ENCODE measurements around the gene AOC3. TPM values are rescaled to one million over a fixed set of nuclear protein-coding genes. Genes with fewer than 3 reads are reported as not detected.
"Not testable (repeated sequence)": the region's sequence is repeated elsewhere in the genome, so short reads cannot be mapped to it uniquely, and the experiment has no call there.

The AOC3 gene
- total and polyA plus RNA-seq, 2 donors (not counting 3 experiments of a cell fraction or from before 2014, with no cell fraction given): 0.11 to 0.27 TPM

GRCh38 chr17:42899981-42900380 is 49.0 kb downstream of the AOC3 start:
- H3K27me3 ChIP-seq (ENCODE audit: control insufficient read depth in 2 of 2, insufficient read depth in 2 of 2, low read length in 2 of 2); H3K9me1 ChIP-seq (replicated peaks; ENCODE audit: control insufficient read depth, extremely low read depth, insufficient read depth, low read length); BruUV-seq (replicated peaks); CTCF ChIA-PET; H3K4me1 ChIP-seq (ENCODE audit: control insufficient read depth, extremely low read depth, insufficient read depth, low read length); H3K36me3 ChIP-seq (ENCODE audit: control insufficient read depth in 2 of 2, extremely low read depth in 1 of 2, insufficient read depth in 2 of 2, low read length in 2 of 2); H3K27ac ChIP-seq (ENCODE audit: insufficient read depth, low read depth, low read length); H4K20me1 ChIP-seq (replicated peaks; ENCODE audit: control insufficient read depth, extremely low read depth, insufficient read depth, low read length); H3K4me3 ChIP-seq (replicated peaks in 1 of 3; ENCODE audit: insufficient read depth in 1 of 3, low read depth in 1 of 3, low read length in 3 of 3); H3K9ac ChIP-seq (replicated peaks; ENCODE audit: extremely low read depth, insufficient read depth, low read length); H3K9me3 ChIP-seq (replicated peaks; ENCODE audit: control insufficient read depth, insufficient read depth, low read length); H3K4me2 ChIP-seq (ENCODE audit: insufficient read depth, low read length); POLR2A ChIA-PET; dilution Hi-C loops (cut with MboI; ENCODE audit: extremely low pct_ligation_motif_present, low sequenced_read_pairs); H3K79me2 ChIP-seq (ENCODE audit: control insufficient read depth, insufficient read depth, low read length); DNase-seq (ENCODE audit: low read depth, low spot score); intact Hi-C loops (cut with micrococcal nuclease); H2AFZ ChIP-seq (ENCODE audit: low read depth, low read length); FAIRE-seq: not testable (repeated sequence)

GRCh38 chr17:42900460-42901331 is 49.7 kb downstream of the AOC3 start, which contains the start of gene G6PC1:
G6PC1 (plus strand) TSS chr17:42900799; CDS start chr17:42900877, 78 bp downstream.
- ChIA-PET POLR2A (no interaction called here), CTCF (interaction anchor here (1.6 kb wide), 1 partner anchor 28 kb away, joined by 6 read pairs; no protein-coding TSS in a partner anchor)
- dilution Hi-C loops (cut with MboI; ENCODE audit: extremely low pct_ligation_motif_present, low sequenced_read_pairs): no loop called here
- Histone ChIP-seq H3K9ac (replicated peaks; ENCODE audit: extremely low read depth, insufficient read depth, low read length) (no peak within 1 kb of the TSS), H3K9me3 (replicated peaks; ENCODE audit: control insufficient read depth, insufficient read depth, low read length) (no peaks in the 10 kb centered on the region), H3K27ac (ENCODE audit: insufficient read depth, low read depth, low read length) (no peak within 1 kb of the TSS), H4K20me1 (replicated peaks; ENCODE audit: control insufficient read depth, extremely low read depth, insufficient read depth, low read length) (no peaks in the 10 kb centered on the region), H2AFZ (ENCODE audit: low read depth, low read length) (no peak within 1 kb of the TSS), H3K79me2 (ENCODE audit: control insufficient read depth, insufficient read depth, low read length) (no peaks in the 10 kb centered on the region), H3K36me3 (ENCODE audit: control insufficient read depth in 2 of 2, extremely low read depth in 1 of 2, insufficient read depth in 2 of 2, low read length in 2 of 2) (no peaks in the 10 kb centered on the region), H3K9me1 (replicated peaks; ENCODE audit: control insufficient read depth, extremely low read depth, insufficient read depth, low read length) (no peaks in the 10 kb centered on the region), H3K4me3 (replicated peaks in 1 of 3; ENCODE audit: insufficient read depth in 1 of 3, low read depth in 1 of 3, low read length in 3 of 3) (no peak within 1 kb of the TSS), H3K27me3 (ENCODE audit: control insufficient read depth in 2 of 2, insufficient read depth in 2 of 2, low read length in 2 of 2) (peaks cover 5 to 6% of the 10 kb centered on the region in 2 experiments), H3K4me1 (ENCODE audit: control insufficient read depth, extremely low read depth, insufficient read depth, low read length) (no peaks in the 10 kb centered on the region), H3K4me2 (ENCODE audit: insufficient read depth, low read length) (no peak within 1 kb of the TSS)
- DNase-seq (ENCODE audit: low read depth, low spot score): no peak
- no TSS peak for BruUV-seq (replicated peaks)
- FAIRE-seq: no peak
- intact Hi-C loops (cut with micrococcal nuclease): no loop called here
- TF ChIP-seq EZH2 (IDR thresholded peaks at IDR 0.05; ENCODE audit: borderline replicate concordance, low read depth, low read length, severe bottlenecking) (no peak), MYC (IDR thresholded peaks at IDR 0.05; ENCODE audit: low read depth, low read length) (no peak), GATA2 (IDR thresholded peaks at IDR 0.05; ENCODE audit: insufficient read depth, insufficient read length, low read depth, low read length) (no peak), POLR2AphosphoS5 (IDR thresholded peaks at IDR 0.05; ENCODE audit: insufficient read depth, low read depth, low read length) (no peak), MAX (IDR thresholded peaks at IDR 0.05; ENCODE audit: insufficient read depth, insufficient read length) (no peak), CTCF (IDR thresholded peaks at IDR 0.05; ENCODE audit: extremely low read depth in 1 of 2, insufficient read depth in 1 of 2, low read depth in 1 of 2, low read length in 2 of 2) (no peak), FOS (IDR thresholded peaks at IDR 0.05; ENCODE audit: borderline replicate concordance, insufficient read depth, low read length) (no peak), POLR2A (IDR thresholded peaks at IDR 0.05; ENCODE audit: low read depth, low read length) (no peak), JUN (IDR thresholded peaks at IDR 0.05; ENCODE audit: borderline replicate concordance, insufficient read depth, insufficient read length, low read depth) (no peak)

Measured in endothelial cell of umbilical vein (primary cell).